HFF-Myc (cell line): ENCODE measurements around the gene EYA2.

Experiments used
- DNase-seq: peaks from one replicate; pipeline ENCODE4 v3.0.0-alpha.2; 2011; ENCODE audit warnings: low read depth; ENCODE audit errors: extremely low read depth
- H3K4me3 ChIP-seq: replicated peaks from 2 replicates; pipeline ENCODE4 v1.5.1; 2011; ENCODE audit warnings: low read depth, mild to moderate bottlenecking, control low read depth, low read length
- CTCF ChIP-seq: IDR thresholded peaks from 2 replicates; pipeline ENCODE4 v1.5.1; 2012; ENCODE audit warnings: mild to moderate bottlenecking, low read depth, low read length, control low read depth; ENCODE audit errors: missing control alignments

Gene EYA2

GRCh38 chr20:47142774-47143170 is 248.1 kb downstream of the EYA2 start:
- DNase-seq = no peak
- no peak for TF ChIP-seq CTCF
- no peak overlapping the region for H3K4me3 ChIP-seq

- TF ChIP-seq CTCF = no peak
- no peak overlapping the region for H3K4me3 ChIP-seq
- DNase-seq = no peak
Observed at GRCh38 chr20:47143657-47144056, 249.0 kb downstream of the EYA2 start.

DNA sequence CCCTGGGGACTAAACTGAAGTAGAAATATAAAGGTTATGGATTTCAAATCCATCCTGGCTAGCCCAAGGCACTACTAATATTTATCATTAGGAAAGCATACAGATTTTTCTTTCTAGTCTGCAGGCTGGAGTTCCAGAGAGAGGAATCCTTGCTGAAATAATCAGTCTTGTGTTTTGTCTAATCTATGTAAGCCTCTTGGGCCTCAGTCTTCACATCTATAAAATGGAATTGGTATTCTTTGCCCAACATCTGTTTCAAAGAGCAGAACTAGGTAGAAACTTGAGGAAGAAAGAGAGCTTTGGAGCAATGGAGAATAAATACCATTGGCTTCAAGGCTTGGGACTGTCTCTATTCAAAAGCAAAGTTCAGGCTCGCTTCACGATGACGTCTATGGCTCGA is 249.8 kb downstream of the EYA2 start:
- no peak for TF ChIP-seq CTCF
- no peak overlapping the region for H3K4me3 ChIP-seq
- DNase-seq = no peak

DNA sequence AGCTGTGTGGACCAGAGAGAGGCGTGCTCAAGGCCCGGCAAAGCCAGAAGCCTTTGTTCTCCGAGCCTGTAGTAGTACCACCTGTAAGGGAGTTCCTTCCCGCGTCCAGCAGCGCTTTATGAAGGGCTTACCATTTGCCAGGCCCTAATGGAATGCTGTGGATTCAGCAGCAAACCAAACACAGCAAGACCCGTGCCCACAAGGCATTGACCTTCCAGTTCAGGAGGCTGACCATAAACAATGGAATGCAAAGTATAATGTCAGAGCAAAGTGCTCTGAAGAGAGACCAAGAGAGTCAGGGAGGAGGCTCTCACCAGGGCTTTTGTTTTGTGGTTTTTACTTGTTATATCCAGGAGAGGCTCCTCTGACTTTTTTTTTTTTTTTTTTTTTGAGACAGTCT is 252.0 kb downstream of the EYA2 start:
- H3K4me3 ChIP-seq = no peak overlapping the region
- TF ChIP-seq CTCF = no peak
- peak; percentile 50 for DNase-seq

- no peak for DNase-seq
- H3K4me3 ChIP-seq = no peak overlapping the region
- TF ChIP-seq CTCF = no peak
Observed at GRCh38 chr20:47148059-47148458, 253.4 kb downstream of the EYA2 start.

DNA sequence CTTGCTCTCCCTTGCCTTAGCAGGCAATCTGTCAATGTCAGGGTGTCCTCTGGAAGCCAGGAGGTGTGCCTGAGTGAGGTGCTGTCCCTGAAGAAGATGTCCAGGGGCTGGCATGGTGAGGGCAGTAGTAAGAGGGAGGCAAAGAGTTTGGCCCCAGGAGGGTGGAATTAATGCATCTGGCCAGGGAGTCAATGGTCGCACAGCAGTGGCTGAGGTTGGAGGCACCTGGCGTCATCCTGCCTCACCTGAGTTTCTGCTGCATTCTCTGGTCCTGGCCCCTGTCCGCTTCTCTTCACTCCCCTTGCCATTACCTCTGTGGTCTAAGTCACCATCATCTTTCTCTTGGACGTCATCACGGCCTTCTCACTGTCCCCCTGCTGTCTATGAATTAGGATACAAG is 255.3 kb downstream of the EYA2 start:
- no peak overlapping the region for H3K4me3 ChIP-seq
- DNase-seq = no peak
- no peak for TF ChIP-seq CTCF

DNA sequence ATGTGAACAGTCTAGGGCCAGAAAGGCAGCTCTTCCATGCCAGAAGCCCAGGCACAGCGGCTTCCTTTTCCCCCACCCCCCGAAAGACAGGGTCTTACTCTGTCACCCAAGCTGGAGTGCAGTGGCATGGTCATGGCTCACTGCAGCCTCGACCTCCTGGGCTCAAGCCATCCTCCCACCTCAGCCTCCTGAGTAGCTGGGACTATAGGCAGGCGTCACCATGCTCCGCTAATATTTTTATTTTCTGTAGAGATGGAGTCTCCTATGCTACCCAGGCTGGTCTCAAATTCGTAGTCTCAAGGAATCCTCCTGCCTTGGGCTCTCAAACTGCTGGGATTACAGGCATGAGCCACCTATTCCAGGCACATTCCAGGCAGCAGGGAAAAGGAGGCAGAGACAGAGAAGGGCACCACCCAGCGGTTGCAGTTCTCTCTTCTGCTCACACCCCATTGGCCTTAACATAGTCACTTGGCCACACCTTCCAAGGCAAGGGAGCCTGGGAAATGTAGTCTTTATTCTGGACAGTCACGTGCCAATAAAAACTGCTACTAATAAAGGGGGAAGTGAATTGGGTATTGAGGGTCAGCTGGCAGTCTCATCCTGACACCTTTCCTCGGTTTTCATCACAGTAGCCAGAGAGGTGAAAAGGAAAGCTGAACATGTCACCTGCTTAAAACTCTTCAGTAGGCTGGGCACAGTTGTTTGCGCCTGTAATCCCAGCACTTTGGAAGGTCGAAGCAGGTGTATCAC is 255.9 kb downstream of the EYA2 start:
- peak; percentile 59 for TF ChIP-seq CTCF
- H3K4me3 ChIP-seq = no peak overlapping the region
- peak; percentile 43 for DNase-seq
